ENCODE data around the gene RPA3.

DNA sequence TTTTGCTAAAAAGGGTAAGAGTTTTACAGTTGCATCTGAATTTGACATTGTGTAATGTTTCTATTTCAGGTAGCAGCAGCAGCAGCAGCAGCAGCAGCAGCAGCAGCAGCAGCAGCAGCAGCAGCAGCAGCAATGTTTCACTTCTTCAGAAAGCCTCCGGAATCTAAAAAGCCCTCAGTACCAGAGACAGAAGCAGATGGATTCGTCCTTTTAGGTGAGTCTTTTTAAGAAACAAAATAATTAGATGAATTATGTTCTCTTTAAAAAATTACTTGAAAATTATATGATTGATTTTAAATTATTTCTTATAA, 45.2 kb downstream of the RPA3 start:
- TF ChIP-seq POLR2A (IDR thresholded peaks at IDR 0.05) (no peak), CTCF (IDR thresholded peaks at IDR 0.05) (no peak)

Measured in right lobe of liver (tissue), 4 donors.